HG03460 (cell line): Measurements from ENCODE around the gene PEX11G.
"Not testable (repeated sequence)": the region's sequence is repeated elsewhere in the genome, so short reads cannot be mapped to it uniquely, and the experiment has no call there.

ENCODE experiments used
- ATAC-seq: cut with Tn5 transposase; IDR thresholded peaks from one replicate; pipeline ENCODE4 v1.9.1; 2021; ENCODE audit not compliant: unreplicated experiment

Gene PEX11G

GRCh38 chr19:7470540-7471305 is 18.1 kb downstream of the PEX11G start:
- no peak for ATAC-seq

GRCh38 chr19:7469669-7470285 is 19.1 kb downstream of the PEX11G start:
- ATAC-seq = no peak

GRCh38 chr19:7468840-7469239 is 20.0 kb downstream of the PEX11G start:
- ATAC-seq = no peak

- no peak for ATAC-seq
These were observed 21.5 kb downstream of the PEX11G start for GRCh38 chr19:7467009-7467989.

GRCh38 chr19:7463575-7463974 is 25.3 kb downstream of the PEX11G start:
- no peak for ATAC-seq

- ATAC-seq = no peak
These were observed 26.8 kb downstream of the PEX11G start for GRCh38 chr19:7461841-7462629.

GRCh38 chr19:7460562-7460966 is 28.3 kb downstream of the PEX11G start:
- ATAC-seq = no peak

- ATAC-seq = no peak
These were observed 29.1 kb downstream of the PEX11G start for GRCh38 chr19:7459773-7460172.

GRCh38 chr19:7458675-7459074 is 30.2 kb downstream of the PEX11G start:
- no peak for ATAC-seq

GRCh38 chr19:7456964-7457541 is 31.8 kb downstream of the PEX11G start:
- ATAC-seq = no peak

- no peak for ATAC-seq
These were observed 33.1 kb downstream of the PEX11G start for GRCh38 chr19:7455600-7456296.

- ATAC-seq = no peak
These were observed 33.8 kb downstream of the PEX11G start for GRCh38 chr19:7454998-7455397.

GRCh38 chr19:7450243-7451223 is 38.3 kb downstream of the PEX11G start:
- ATAC-seq = no peak

- not testable (repeated sequence) for ATAC-seq
These were observed 39.3 kb downstream of the PEX11G start for GRCh38 chr19:7449391-7450070.

GRCh38 chr19:7447648-7448047 is 41.2 kb downstream of the PEX11G start:
- no peak for ATAC-seq

GRCh38 chr19:7445104-7445503 is 43.7 kb downstream of the PEX11G start:
- ATAC-seq = no peak

GRCh38 chr19:7444042-7444441 is 44.8 kb downstream of the PEX11G start:
- ATAC-seq = no peak

- ATAC-seq = no peak
These were observed 46.4 kb downstream of the PEX11G start for GRCh38 chr19:7442423-7442822.
